IPS DF 6.9 (cell line): ENCODE data around the gene SPTLC2.

ENCODE experiments used
- DNase-seq: peaks from one replicate; pipeline ENCODE4 v3.0.0-alpha.2; 2013; ENCODE audit warnings: low read depth, low spot score
- H3K27ac ChIP-seq: one replicate; pipeline ENCODE4 v1.5.1; 2013; ENCODE audit warnings: low read length, control low read depth
- H3K27me3 ChIP-seq: 2 replicates; pipeline ENCODE4 v1.6.1; 2013; ENCODE audit warnings: mild to moderate bottlenecking, low read length; ENCODE audit not compliant: control insufficient read depth, insufficient read depth
- H3K36me3 ChIP-seq: 2 replicates; pipeline ENCODE4 v1.6.1; 2013; ENCODE audit warnings: low read length; ENCODE audit not compliant: control insufficient read depth, insufficient read depth
- H3K4me1 ChIP-seq: 2 replicates; pipeline ENCODE4 v1.6.1; 2013; ENCODE audit warnings: low read length; ENCODE audit not compliant: control insufficient read depth, insufficient read depth
- H3K4me3 ChIP-seq: 2 replicates; pipeline ENCODE4 v1.5.1; 2013; ENCODE audit warnings: mild to moderate bottlenecking, low read length
- H3K9me3 ChIP-seq: 2 replicates; pipeline ENCODE4 v1.6.1; 2013; ENCODE audit warnings: low read length, inconsistent platforms; ENCODE audit not compliant: control insufficient read depth, insufficient read depth
- WGBS: extraction: QIAGEN DNeasy Blood & Tissue Kit; methylation state at CpG from one replicate; pipeline ENCODE4 v1.1.7; 2013; ENCODE audit warnings: mixed read lengths, missing lambda C conversion rate; ENCODE audit not compliant: insufficient read length, insufficient coverage; 5-methylcytosine and 5-hydroxymethylcytosine counted together

The SPTLC2 gene

GRCh38 chr14:77491056-77491455 is 125.4 kb downstream of the SPTLC2 start:
- Histone ChIP-seq H3K9me3 (no peaks in the 10 kb centered on the region), H3K27ac (no peak overlapping the region), H3K4me3 (no peak overlapping the region), H3K36me3 (no peaks in the 10 kb centered on the region), H3K27me3 (no peaks in the 10 kb centered on the region), H3K4me1 (no peaks in the 10 kb centered on the region)
- no CpG with 5 or more reads among the region's 5 CpGs for WGBS
- DNase-seq = no peak

DNA sequence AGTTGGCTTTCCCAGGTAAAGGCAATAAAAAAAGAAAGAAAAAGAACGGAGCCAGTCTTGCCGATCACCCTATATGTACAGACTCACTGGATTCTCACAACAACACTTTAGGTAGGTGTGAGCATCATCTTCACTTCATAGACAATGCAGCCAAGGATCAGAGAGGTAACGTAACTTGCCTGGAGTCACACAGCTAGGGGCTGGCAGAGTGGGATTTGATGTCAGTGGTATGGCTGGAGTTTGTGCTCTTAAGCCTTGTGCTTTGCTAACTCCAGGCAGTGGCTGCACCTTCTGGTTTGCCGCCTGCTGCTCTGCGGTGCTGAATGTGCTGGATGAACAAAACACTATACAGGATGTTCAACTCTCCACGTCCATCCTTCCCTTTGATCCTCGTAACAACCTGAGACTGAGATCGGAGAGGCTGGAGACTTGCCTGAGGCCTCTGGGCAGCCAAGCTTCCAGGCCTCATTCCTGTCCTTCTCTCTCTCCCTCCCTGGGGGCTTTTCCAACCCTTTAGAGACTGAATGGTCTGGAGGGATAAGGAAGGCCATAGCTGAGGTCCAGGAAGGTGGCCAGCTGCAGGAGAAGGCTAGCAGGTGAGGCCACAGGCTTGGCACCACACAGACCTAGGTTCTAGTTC is 126.0 kb downstream of the SPTLC2 start:
- no peak for DNase-seq
- Histone ChIP-seq H3K27me3 (no peaks in the 10 kb centered on the region), H3K27ac (no peak overlapping the region), H3K9me3 (no peaks in the 10 kb centered on the region), H3K4me3 (no peak overlapping the region), H3K4me1 (no peaks in the 10 kb centered on the region), H3K36me3 (no peaks in the 10 kb centered on the region)
- WGBS = no CpG with 5 or more reads among the region's 8 CpGs

GRCh38 chr14:77489041-77489440 is 127.4 kb downstream of the SPTLC2 start:
- Histone ChIP-seq H3K9me3 (no peaks in the 10 kb centered on the region), H3K4me1 (no peaks in the 10 kb centered on the region), H3K27ac (no peak overlapping the region), H3K27me3 (no peaks in the 10 kb centered on the region), H3K4me3 (no peak overlapping the region), H3K36me3 (no peaks in the 10 kb centered on the region)
- DNase-seq = no peak
- WGBS = no CpG with 5 or more reads among the region's 6 CpGs

GRCh38 chr14:77488558-77488957 is 127.9 kb downstream of the SPTLC2 start:
- Histone ChIP-seq H3K27ac (no peak overlapping the region), H3K4me1 (no peaks in the 10 kb centered on the region), H3K36me3 (no peaks in the 10 kb centered on the region), H3K9me3 (no peaks in the 10 kb centered on the region), H3K27me3 (no peaks in the 10 kb centered on the region), H3K4me3 (no peak overlapping the region)
- DNase-seq = no peak
- WGBS = no CpG with 5 or more reads among the region's 7 CpGs

DNA sequence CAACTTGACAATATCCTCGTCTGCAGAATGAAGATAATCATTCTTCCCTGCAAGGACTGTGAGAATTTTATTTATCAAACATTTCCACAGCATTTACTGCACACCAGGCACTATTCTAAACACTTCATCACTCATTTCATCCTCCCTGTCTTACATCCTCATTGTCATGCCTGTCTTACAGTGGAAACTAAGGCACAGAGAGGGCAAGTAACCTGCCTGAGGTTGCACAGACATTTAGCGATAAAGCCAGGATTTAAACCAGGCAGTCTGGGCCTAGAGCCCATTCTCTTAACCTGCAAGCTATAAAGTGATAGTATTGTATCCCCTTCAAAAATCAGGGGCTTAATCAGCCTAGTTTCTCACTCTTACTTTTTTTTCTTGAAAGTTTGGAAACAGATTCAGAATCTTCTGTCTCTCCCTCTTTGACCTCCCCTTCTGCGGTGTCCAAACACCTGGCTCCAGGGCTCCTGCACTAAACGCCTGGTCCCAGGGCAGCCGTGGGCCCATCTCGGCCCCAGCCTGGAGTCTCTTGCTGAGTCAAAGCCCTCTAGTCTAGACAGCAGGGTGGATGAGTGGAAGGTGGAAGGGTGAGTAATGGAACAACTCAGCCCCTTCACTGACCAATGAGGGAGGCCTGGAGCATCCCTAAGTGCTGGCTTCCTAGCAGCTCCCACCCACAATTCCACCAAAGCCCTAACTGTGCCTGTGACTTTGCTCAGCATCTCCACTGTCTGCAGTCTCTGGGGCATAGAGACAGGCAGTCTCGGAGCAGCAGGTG is 130.3 kb downstream of the SPTLC2 start:
- Histone ChIP-seq H3K27me3 (no peaks in the 10 kb centered on the region), H3K36me3 (no peaks in the 10 kb centered on the region), H3K4me1 (no peaks in the 10 kb centered on the region), H3K27ac (no peak overlapping the region), H3K4me3 (no peak overlapping the region), H3K9me3 (no peaks in the 10 kb centered on the region)
- no peak for DNase-seq
- no CpG with 5 or more reads among the region's 7 CpGs for WGBS

DNA sequence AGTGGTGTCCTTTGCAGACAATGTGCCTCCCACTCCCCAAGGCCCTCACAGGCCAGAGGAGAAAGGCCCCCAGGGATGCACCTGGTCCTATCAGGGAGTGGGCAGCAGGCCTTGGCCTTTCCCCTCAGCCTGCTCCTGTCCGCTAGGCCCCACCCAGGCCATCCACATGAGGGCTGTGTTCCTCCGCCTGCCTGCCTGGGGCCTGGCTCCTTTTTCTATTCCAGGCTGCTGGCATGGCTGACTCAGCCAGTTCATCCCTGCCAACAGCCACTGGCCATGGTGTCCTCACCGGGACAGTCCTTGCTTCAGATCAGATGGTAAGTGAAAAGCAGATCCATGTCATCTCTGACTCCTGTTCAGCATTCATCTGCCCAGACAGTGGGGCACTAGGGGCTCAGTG is 131.2 kb downstream of the SPTLC2 start:
- no peaks in the 10 kb centered on the region for H3K27me3 ChIP-seq
- H3K4me3 ChIP-seq = no peak overlapping the region
- no peaks in the 10 kb centered on the region for H3K9me3 ChIP-seq
- no peak overlapping the region for H3K27ac ChIP-seq
- H3K36me3 ChIP-seq = no peaks in the 10 kb centered on the region
- no peak for DNase-seq
- no CpG with 5 or more reads among the region's 3 CpGs for WGBS
- H3K4me1 ChIP-seq = no peaks in the 10 kb centered on the region

DNA sequence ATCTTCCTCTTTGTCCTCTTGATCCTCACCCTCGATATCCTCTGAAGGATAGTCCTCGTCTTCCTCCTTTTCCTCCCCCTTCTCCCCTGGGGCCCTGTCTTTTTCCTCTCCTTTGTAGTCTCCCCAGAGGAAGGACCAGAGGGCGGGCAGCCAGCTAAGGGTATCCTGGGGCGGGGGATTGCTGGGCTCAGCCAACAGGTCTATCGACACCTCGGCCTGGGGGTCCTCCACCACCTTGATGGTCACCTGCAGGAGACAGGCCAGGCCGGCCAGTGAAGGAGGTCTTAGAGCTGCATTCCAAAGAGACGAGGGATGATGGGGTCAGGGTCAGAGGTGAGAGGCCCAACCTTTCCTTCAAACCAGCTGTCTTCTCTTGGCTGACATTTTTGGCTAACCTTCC is 134.0 kb downstream of the SPTLC2 start:
- WGBS = no CpG with 5 or more reads among the region's 8 CpGs
- H3K27me3 ChIP-seq = no peaks in the 10 kb centered on the region
- no peaks in the 10 kb centered on the region for H3K36me3 ChIP-seq
- no peak overlapping the region for H3K27ac ChIP-seq
- no peaks in the 10 kb centered on the region for H3K9me3 ChIP-seq
- H3K4me1 ChIP-seq = no peaks in the 10 kb centered on the region
- H3K4me3 ChIP-seq = no peak overlapping the region
- DNase-seq = no peak

- no peak for DNase-seq
- H3K27me3 ChIP-seq = no peaks in the 10 kb centered on the region
- WGBS = no CpG with 5 or more reads among the region's 1 CpG
- no peaks in the 10 kb centered on the region; the same call in 1 of the 2 replicates for H3K4me1 ChIP-seq
- no peak overlapping the region for H3K4me3 ChIP-seq
- H3K9me3 ChIP-seq = no peaks in the 10 kb centered on the region
- no peaks in the 10 kb centered on the region for H3K36me3 ChIP-seq
- H3K27ac ChIP-seq = no peak overlapping the region
Observed at GRCh38 chr14:77478796-77479195, 137.6 kb downstream of the SPTLC2 start.

GRCh38 chr14:77478029-77478428 is 138.4 kb downstream of the SPTLC2 start:
- Histone ChIP-seq H3K9me3 (no peaks in the 10 kb centered on the region), H3K36me3 (no peaks in the 10 kb centered on the region), H3K4me3 (no peak overlapping the region), H3K4me1 (no peaks in the 10 kb centered on the region; the same call in 1 of the 2 replicates), H3K27ac (no peak overlapping the region), H3K27me3 (no peaks in the 10 kb centered on the region)
- no peak for DNase-seq
- no CpG with 5 or more reads among the region's 5 CpGs for WGBS

DNA sequence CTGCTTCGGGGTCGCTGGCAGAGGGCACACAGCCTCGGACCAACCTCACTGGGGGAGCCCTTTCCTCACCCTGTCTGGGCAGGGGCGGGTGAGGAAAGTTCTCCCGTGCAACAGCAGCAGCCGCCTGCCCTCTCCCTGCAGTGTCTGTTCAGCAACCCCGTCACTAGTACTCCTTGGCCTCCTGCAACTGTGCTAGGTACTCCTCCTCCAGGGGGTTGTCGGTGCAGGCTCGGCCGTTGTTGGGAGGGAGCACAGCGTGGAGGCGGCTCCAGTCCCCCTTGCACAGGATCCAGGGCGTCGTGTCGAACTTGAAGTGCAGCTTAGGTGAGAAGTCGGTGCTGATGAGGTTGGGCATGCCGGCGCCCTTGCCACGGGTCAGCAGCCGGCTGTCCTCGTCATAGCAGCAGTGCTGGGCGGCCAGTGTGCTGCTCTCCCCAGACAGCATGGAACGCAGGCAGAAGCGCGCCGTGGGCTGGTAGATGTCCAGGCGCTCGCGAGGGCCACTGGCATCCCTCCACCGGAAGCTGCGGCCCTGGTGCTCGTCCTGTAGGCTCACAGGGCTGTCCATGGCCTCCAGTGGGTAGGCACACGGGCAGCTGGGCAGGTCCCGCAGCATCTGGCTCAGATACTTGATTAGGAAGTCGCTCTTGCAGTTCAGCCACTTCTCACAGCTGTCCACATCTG is 140.9 kb downstream of the SPTLC2 start:
- Histone ChIP-seq H3K4me1 (no peaks in the 10 kb centered on the region; the same call in 1 of the 2 replicates), H3K9me3 (no peaks in the 10 kb centered on the region), H3K27me3 (no peaks in the 10 kb centered on the region), H3K36me3 (no peaks in the 10 kb centered on the region), H3K4me3 (no peak overlapping the region), H3K27ac (no peak overlapping the region)
- no peak for DNase-seq
- WGBS = no CpG with 5 or more reads among the region's 35 CpGs
